ENCODE data around the gene S100A9.

The S100A9 gene

GRCh38 chr1:153322568-153322967 is 35.1 kb upstream of the S100A9 start:
- no peak overlapping the region for H3K4me3 ChIP-seq (ENCODE audit: low read depth, low read length)
- TF ChIP-seq CTCF (IDR thresholded peaks at IDR 0.05; ENCODE audit: borderline replicate concordance, insufficient read depth, low read depth, low read length): no peak

GRCh38 chr1:153324912-153325311 is 32.7 kb upstream of the S100A9 start:
- TF ChIP-seq CTCF (IDR thresholded peaks at IDR 0.05; ENCODE audit: borderline replicate concordance, insufficient read depth, low read depth, low read length): no peak

GRCh38 chr1:153333902-153334301 is 23.8 kb upstream of the S100A9 start:
- no peak for TF ChIP-seq CTCF (IDR thresholded peaks at IDR 0.05; ENCODE audit: borderline replicate concordance, insufficient read depth, low read depth, low read length)
- no peak overlapping the region for H3K4me3 ChIP-seq (ENCODE audit: low read depth, low read length)

More at GRCh38 chr1:153324912-153325311, 32.7 kb upstream of the S100A9 start:
- no peak overlapping the region for H3K4me3 ChIP-seq (ENCODE audit: low read depth, low read length)

GRCh38 chr1:153336650-153337049 is 21.0 kb upstream of the S100A9 start:
- no peak overlapping the region for H3K4me3 ChIP-seq (ENCODE audit: low read depth, low read length)
- TF ChIP-seq CTCF (IDR thresholded peaks at IDR 0.05; ENCODE audit: borderline replicate concordance, insufficient read depth, low read depth, low read length): no peak

- no peak for TF ChIP-seq CTCF (IDR thresholded peaks at IDR 0.05; ENCODE audit: borderline replicate concordance, insufficient read depth, low read depth, low read length)
- no peak overlapping the region for H3K4me3 ChIP-seq (ENCODE audit: low read depth, low read length)
These were observed 19.4 kb upstream of the S100A9 start for GRCh38 chr1:153337980-153338853.

- TF ChIP-seq CTCF (IDR thresholded peaks at IDR 0.05; ENCODE audit: borderline replicate concordance, insufficient read depth, low read depth, low read length): no peak
These were observed 17.9 kb upstream of the S100A9 start for GRCh38 chr1:153339802-153340201.

GRCh38 chr1:153340356-153340755 is 17.3 kb upstream of the S100A9 start:
- TF ChIP-seq CTCF (IDR thresholded peaks at IDR 0.05; ENCODE audit: borderline replicate concordance, insufficient read depth, low read depth, low read length): no peak
- no peak overlapping the region for H3K4me3 ChIP-seq (ENCODE audit: low read depth, low read length)

More at GRCh38 chr1:153339802-153340201, 17.9 kb upstream of the S100A9 start:
- no peak overlapping the region for H3K4me3 ChIP-seq (ENCODE audit: low read depth, low read length)
